ENCODE results near the gene GKAP1.
"Not testable (repeated sequence)": the region's sequence is repeated elsewhere in the genome, so short reads cannot be mapped to it uniquely, and the experiment has no call there.

DNA sequence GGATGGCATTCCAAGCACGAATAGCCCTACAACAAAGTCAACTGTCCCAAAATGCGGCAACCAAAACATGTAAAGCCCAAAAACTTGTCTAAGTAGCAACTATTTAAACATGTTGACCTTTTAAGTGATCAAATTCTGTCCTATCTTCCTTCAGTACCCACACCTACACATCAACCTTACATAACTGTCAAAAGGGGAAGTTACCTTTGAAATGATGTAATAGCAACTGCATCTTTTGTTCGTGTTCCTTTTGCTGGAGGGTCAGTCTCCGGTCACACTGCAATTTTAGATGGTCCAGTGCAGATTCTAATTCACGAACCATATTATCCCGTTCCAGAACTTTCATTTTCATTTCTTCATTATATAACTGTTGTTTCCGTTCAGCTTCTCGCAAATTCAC, 32.3 kb upstream of the GKAP1 start:
- TF ChIP-seq ZC3H10, ZFP3 (CRISPR knock-in tag; IDR thresholded peaks at IDR 0.05): not testable (repeated sequence)
- TF ChIP-seq, protein P1, sequence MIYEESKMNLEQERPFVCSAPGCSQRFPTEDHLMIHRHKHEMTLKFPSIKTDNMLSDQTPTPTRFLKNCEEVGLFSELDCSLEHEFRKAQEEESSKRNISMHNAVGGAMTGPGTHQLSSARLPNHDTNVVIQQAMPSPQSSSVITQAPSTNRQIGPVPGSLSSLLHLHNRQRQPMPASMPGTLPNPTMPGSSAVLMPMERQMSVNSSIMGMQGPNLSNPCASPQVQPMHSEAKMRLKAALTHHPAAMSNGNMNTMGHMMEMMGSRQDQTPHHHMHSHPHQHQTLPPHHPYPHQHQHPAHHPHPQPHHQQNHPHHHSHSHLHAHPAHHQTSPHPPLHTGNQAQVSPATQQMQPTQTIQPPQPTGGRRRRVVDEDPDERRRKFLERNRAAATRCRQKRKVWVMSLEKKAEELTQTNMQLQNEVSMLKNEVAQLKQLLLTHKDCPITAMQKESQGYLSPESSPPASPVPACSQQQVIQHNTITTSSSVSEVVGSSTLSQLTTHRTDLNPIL (CRISPR knock-in tag; IDR thresholded peaks at IDR 0.05; ENCODE audit: low read depth), result not testable (repeated sequence)

Measured in SK-N-SH treated with all-trans-retinoic acid at 6 μM for 48 hours (cell line).